Measurements from ENCODE around the gene GRAMD2B. TPM values are rescaled to one million over a fixed set of nuclear protein-coding genes. Genes with fewer than 3 reads are reported as not detected.
"Not testable (repeated sequence)": the region's sequence is repeated elsewhere in the genome, so short reads cannot be mapped to it uniquely, and the experiment has no call there.

Gene GRAMD2B
- total RNA-seq, 2 donors from 2014 or later = 59.3 to 79.5 TPM

- H3K4me1 ChIP-seq (ENCODE audit: control insufficient read depth in 1 of 2, low read depth in 2 of 2) = peaks cover 22 to 31% of the 10 kb centered on the region in 2 donors
- no peak for ATAC-seq (ENCODE audit: insufficient number of reproducible peaks, low FRiP score, low read depth)
- no peak for DNase-seq (ENCODE audit: low spot score)
- no peak for TF ChIP-seq CTCF (IDR thresholded peaks at IDR 0.05)
- no peak overlapping the region for H3K27ac ChIP-seq
- no peak overlapping the region for H3K4me3 ChIP-seq
- no peaks in the 10 kb centered on the region for H3K36me3 ChIP-seq
- no peaks in the 10 kb centered on the region for H3K9me3 ChIP-seq
- no peaks in the 10 kb centered on the region for H3K27me3 ChIP-seq (replicated peaks; ENCODE audit: insufficient read depth)
Observed at GRCh38 chr5:126390051-126390450, 33.2 kb upstream of the GRAMD2B start.

- no peaks in the 10 kb centered on the region for H3K9me3 ChIP-seq
- no peak for TF ChIP-seq CTCF (IDR thresholded peaks at IDR 0.05)
- no peaks in the 10 kb centered on the region for H3K27me3 ChIP-seq (replicated peaks; ENCODE audit: insufficient read depth)
- ATAC-seq (ENCODE audit: insufficient number of reproducible peaks, low FRiP score, low read depth) (no peak), DNase-seq (ENCODE audit: low spot score) (no peak)
- H3K4me3 ChIP-seq = no peak overlapping the region
- peaks cover 16 to 19% of the 10 kb centered on the region in 2 donors for H3K4me1 ChIP-seq (ENCODE audit: control insufficient read depth in 1 of 2, low read depth in 2 of 2)
- no peak overlapping the region for H3K27ac ChIP-seq
- H3K36me3 ChIP-seq = no peaks in the 10 kb centered on the region
Observed at GRCh38 chr5:126391386-126391785, 31.8 kb upstream of the GRAMD2B start.

- no peak for DNase-seq (ENCODE audit: low spot score)
- TF ChIP-seq CTCF (IDR thresholded peaks at IDR 0.05) = no peak
- no peaks in the 10 kb centered on the region for H3K9me3 ChIP-seq
- H3K4me3 ChIP-seq = no peak overlapping the region
- no peak overlapping the region for H3K27ac ChIP-seq
- H3K27me3 ChIP-seq (replicated peaks; ENCODE audit: insufficient read depth) = no peaks in the 10 kb centered on the region
- H3K4me1 ChIP-seq (ENCODE audit: control insufficient read depth in 1 of 2, low read depth in 2 of 2) = no peaks in the 10 kb centered on the region
- H3K36me3 ChIP-seq = no peaks in the 10 kb centered on the region
- ATAC-seq (ENCODE audit: insufficient number of reproducible peaks, low FRiP score, low read depth) = no peak
Observed at GRCh38 chr5:126394211-126394788, 28.9 kb upstream of the GRAMD2B start.

- peaks cover 3% of the 10 kb centered on the region for H3K9me3 ChIP-seq
- H3K36me3 ChIP-seq = no peaks in the 10 kb centered on the region
- ATAC-seq (ENCODE audit: insufficient number of reproducible peaks, low FRiP score, low read depth) (no peak), DNase-seq (ENCODE audit: low spot score) (no peak)
- H3K4me3 ChIP-seq = no peak overlapping the region
- no peak overlapping the region for H3K27ac ChIP-seq
- H3K27me3 ChIP-seq (replicated peaks; ENCODE audit: insufficient read depth) = no peaks in the 10 kb centered on the region
- no peak for TF ChIP-seq CTCF (IDR thresholded peaks at IDR 0.05)
- no peaks in the 10 kb centered on the region for H3K4me1 ChIP-seq (ENCODE audit: control insufficient read depth in 1 of 2, low read depth in 2 of 2)
Observed at GRCh38 chr5:126395198-126395597, 28.0 kb upstream of the GRAMD2B start.

GRCh38 chr5:126395605-126396004 lies 27.6 kb upstream of the GRAMD2B start:
- ATAC-seq (ENCODE audit: insufficient number of reproducible peaks, low FRiP score, low read depth) = no peak
- no peaks in the 10 kb centered on the region for H3K27me3 ChIP-seq (replicated peaks; ENCODE audit: insufficient read depth)
- peaks cover 5% of the 10 kb centered on the region for H3K9me3 ChIP-seq
- H3K27ac ChIP-seq = no peak overlapping the region
- no peak for TF ChIP-seq CTCF (IDR thresholded peaks at IDR 0.05)
- H3K4me1 ChIP-seq (ENCODE audit: control insufficient read depth in 1 of 2, low read depth in 2 of 2) = no peaks in the 10 kb centered on the region
- DNase-seq (ENCODE audit: low spot score) = no peak
- H3K36me3 ChIP-seq = no peaks in the 10 kb centered on the region
- no peak overlapping the region for H3K4me3 ChIP-seq

GRCh38 chr5:126396721-126397120 lies 26.5 kb upstream of the GRAMD2B start:
- not testable (repeated sequence) for H3K4me3 ChIP-seq; H3K27ac ChIP-seq; H3K36me3 ChIP-seq; ATAC-seq (ENCODE audit: insufficient number of reproducible peaks, low FRiP score, low read depth); DNase-seq (ENCODE audit: low spot score); H3K4me1 ChIP-seq (ENCODE audit: control insufficient read depth in 1 of 2, low read depth in 2 of 2); H3K27me3 ChIP-seq (replicated peaks; ENCODE audit: insufficient read depth)
- H3K9me3 ChIP-seq = peaks cover 12% of the 10 kb centered on the region
